Activated CD8-positive, alpha-beta memory T cell treated with anti-CD3 and anti-CD28 coated beads, Interleukin-2, amount 50 U/mL, for 48 hours (primary cell): ENCODE results near the gene SEC31A.
"Not testable (repeated sequence)": the region's sequence is repeated elsewhere in the genome, so short reads cannot be mapped to it uniquely, and the experiment has no call there.

ENCODE experiments used
- DNase-seq: peaks from one replicate; pipeline ENCODE4 v3.0.0-alpha.2; 2020

The SEC31A gene

DNA sequence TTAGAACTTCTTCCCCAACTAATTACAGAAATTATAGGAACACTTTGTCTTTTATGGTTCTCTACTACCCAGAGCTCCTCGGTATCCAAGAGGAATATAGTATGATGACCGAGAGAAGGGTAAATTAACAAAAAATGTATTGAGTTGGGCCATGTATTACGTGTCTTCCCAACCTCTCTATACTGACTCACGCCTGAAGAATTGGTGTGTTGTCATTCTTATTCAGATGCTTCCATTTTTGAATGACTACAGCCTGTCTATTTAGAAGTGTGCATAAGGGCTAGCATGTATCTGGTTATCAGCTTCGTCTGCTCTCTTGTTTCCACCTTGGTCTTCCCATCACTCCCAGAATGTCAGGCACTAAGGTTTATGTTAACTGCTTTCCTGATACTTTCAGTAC is 67.9 kb downstream of the SEC31A start:
- no peak for DNase-seq

DNA sequence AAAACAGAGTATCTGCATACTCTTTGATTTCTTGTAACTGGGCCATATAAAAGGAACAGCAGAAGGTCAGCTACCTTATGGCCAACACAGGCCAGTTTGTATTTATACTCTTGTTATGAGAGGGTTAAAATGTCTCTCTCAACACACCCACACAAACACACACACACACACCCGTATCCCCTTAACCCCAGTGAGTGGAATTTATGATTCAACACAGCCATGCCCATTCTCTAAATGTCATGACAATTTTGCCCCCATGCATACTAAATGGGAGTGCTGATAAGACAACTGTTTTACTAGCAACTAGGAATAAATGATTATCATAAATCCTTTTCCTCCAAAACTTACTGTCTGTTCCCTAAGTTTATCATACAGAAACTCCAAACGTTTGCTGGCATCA is 70.3 kb downstream of the SEC31A start:
- no peak for DNase-seq

DNA sequence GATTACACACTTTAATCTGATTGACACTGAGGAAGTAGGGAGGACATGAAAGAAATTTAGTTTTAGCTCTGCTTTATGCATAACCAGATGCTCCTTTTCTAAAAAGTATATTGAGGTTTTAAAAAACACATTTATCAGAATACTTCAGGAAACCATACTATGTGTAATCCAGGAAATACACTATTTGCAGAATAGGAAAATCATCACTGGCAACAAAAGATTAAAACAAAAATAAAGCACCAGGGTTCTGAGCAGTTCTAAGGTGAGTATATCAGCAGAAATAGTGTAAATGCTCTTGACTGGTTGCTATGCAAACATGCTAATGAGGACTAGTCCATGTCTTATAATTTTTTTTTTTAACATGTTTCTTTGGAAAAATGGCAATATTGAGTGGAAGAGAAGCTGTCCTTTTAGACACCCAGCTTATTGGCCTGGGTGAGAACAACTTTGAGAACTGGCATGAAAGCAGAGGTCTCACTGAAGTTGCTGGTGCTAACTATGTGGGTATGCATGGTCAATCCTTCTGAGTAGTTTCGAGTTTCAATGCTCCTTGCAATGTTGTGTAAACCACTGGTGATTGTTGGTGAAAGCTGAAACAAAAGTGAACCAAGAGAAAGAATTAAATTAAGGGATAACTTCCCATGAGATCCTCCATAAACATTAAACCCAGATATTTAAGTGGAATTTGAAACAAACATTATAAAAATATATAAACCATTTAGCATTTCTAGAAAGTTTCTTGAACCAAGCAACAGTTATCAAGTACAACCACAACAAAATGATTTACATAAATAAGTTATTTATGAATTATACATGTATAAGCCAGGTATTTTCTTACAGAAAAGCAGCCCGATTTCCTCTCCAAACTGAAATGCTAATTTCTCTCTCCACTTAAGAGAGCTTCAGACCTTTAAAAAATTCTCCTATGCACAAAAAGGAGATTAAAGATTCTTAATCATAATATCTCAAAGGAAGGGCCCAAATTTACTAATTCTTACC is 72.0 kb downstream of the SEC31A start:
- DNase-seq, result no peak

DNA sequence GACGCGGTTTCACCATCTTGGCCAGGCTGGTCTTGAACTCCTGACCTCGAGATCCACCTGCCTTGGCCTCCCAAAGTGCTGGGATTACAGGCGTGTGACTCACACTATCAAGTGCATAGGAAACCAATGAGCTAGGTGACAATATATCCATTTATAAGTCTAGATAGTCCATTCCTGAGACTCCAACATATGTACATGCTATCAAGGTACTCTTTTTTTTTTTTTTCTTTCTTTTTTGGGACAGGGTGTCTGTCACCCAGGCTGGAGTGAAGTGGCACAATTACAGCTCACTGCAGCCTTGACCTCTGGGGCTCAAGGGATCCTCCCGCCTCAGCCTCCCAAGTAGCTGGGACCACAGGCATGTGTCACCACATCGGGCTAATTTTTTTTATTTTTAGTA is 74.1 kb downstream of the SEC31A start:
- DNase-seq, result not testable (repeated sequence)

DNA sequence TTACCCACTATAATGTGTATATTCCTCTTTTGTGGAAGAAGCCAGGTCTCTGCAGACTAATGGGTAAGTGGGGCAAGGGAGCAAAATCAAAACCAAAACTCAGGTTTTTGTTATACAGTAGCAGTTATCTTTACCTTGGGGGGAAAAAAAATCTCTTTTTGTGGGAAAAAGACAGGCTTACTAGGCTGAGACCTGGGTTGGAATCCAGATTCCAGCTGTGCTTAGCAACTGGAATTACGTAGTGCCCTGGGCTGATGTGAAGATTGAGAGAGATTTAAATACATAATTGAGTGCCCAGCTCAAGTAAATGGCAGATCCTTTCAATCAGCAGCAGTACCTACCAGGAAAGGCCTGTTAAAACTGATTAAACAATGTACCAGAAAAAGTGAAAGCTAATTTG is 76.9 kb downstream of the SEC31A start:
- no peak for DNase-seq

DNA sequence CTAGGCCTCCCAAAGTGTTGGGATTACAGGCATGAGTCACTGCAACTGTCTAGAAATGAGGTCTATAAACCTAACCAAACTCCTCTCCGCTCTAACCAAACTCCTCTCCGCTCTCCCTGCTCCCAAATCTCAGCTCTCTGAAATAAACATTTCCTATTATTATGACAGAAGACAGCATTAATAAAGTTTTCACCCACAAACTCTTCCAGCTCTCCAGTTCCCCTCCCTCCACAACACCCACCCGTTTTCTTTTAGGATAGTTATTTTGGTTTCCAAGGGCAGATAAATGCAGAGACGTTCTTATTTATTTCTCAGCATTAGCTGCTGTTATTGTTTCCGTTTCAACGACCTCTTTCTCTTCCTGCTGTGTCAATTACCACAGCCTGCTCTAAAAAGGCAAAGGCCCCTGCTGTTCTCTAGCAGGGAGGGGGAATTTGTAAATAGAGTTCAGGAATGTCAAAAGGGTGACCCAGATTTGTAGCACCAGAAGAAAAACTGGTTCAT is 79.1 kb downstream of the SEC31A start:
- DNase-seq, result no peak

DNA sequence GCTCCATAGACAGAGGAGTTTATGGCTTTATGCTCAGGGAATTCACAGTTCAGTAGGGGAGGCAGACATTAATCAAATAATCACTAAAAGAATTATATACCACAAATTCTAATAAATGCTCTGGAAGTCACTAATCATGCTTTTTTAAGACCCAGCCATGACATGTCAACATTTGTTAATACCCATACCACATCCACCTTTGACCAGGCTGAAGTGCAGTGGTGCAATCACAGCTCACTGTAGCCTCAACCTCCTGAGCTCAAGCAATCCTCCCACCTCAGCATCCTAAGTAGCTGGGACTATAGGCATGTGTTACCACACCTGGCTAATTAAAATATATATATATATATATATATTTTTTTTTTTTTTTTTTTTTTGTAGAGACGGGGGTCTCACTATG is 79.6 kb downstream of the SEC31A start:
- no peak for DNase-seq

DNA sequence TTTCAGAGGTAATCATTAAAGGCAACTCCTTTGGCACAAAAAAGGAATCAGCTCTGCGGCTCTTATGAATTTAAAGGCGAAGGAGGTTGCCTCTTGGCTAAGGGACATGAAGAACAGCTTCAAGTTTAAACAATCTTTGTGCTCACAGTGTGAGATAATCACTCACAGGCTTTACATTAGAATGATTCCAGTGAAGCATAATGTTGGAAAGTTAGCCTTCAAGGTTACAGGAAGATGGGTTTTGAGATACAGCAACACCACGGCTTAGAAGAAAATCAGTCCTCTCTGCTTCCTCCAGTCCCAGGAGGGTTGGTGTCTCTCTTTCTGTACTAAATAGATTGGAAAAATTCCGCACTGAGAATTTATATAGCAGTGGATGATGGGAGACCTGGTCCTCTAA is 80.8 kb downstream of the SEC31A start:
- no peak for DNase-seq

DNA sequence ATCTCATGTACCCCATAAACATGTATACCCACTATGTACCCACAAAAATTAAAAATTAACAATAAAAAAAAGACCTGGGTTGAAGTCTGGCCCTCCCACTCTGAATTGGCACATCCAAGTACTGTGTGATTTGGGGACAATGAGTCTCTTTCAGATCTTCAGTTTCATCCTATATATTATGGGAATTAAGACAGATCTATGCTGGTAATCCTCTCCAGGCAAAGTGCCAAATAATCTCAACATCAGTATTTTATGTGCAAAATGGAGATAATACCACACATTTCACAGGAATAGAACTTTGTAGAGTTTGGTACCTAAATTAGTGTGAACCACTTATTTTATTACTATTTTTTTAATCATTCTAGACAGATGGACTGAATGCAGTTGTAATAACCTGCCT is 81.3 kb downstream of the SEC31A start:
- no peak for DNase-seq

DNA sequence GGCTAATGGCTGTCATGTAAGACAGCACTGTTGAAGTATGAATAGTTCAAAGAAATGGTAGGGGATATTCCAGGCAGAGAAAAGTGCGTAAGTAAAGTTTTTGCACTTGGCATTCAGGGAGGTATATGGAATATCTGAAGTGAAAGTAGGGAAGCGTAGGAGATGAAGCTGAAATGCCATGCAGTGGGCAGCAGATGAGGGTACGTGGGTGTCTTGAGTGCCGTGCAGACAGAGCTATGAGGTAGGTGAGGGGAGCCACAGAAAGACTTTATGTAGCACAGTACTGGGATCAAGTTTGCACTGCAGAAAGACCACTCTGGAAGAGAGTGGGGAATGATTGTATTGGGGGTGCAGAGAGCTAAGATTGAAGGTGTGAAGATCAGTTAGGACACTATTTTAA is 87.2 kb downstream of the SEC31A start:
- DNase-seq, result no peak

DNA sequence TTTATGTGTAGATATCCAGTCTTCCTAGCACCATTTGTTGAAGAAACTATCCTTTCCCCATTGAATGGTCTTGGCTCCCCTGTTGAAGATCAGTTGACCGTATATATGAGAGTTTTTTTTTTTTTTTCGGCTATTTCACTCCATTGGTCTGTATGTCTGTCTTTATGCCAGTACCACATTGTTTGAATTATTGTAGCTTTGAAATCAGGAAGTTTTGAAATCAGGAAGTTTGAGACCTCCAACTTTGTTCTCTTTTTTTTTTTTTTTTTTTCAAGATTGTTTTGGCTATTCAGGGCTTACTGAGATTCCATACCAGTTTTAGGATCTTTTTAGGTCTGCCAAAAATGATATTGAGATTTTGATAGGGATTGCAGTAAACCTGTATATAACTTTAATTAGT is 88.0 kb downstream of the SEC31A start:
- no peak for DNase-seq

DNA sequence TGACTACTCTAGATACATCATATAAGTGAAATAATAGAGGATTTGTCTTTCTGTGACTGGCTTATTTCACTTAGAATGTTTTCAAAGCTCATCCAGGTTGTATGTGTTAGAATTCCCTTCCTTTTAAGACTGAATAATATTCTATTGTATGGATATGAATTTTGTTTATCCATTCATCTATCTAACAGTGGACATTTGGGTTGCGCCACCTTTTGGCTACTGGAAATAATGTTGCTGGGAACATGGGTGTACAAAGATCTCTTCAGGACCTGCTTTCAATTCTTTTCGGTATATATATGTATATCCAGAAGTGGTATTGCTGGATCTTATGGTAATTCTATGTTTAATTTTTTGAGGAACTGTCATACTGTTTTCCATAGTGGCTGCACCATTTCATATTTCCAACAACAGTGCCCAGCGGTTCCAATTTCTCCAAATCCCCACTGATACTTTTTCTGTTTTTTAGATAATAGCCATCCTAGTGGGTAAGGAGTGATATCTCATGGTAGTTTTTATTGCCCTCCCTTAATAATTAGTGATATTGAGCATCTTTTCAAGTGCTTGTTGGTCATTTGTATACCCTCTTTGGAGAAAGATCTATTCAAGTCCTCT is 88.9 kb downstream of the SEC31A start:
- DNase-seq, result no peak

DNA sequence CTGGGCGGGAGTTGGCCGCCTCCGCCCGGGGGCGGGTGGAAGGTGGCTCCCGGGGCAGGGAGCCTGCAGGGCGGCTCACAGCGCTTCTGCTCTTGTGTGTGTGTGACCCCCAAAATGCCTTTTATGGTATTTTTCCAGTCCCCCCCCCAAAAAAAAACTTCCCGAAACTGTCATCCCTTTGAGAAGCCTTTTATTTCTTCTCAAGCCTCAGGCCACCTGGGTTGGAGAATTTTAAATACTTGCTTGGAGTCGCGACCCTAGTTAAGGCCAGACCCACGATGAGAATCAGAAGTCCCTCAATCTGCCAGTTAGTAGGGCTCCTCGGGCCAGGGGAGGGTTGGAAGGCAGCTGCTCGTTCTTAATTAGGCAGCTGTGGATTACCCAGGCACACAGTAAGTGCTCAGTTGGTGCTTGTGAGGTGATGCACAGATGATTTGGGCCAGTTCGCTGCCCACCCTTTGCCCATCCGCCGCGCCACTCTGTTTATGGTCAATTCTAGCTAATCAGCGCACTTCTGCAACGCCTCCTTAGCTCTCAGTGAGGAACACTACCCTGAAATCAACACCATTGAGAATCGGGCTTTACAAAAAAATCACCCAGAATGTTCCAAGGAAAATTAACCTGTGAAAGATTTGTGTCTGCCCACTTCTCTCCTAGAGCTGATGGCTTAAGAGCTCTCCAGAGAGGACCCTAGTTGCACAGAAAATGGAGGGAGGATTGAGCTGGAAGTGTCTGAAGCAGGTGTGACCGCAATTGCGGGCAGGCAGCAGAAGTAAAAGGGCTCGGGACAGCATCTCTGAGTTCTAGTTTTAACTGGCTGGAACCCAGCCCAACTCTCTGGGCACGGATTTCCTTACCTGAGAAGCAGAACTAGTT is 91.7 kb downstream of the SEC31A start:
- peak; percentile 55 for DNase-seq

DNA sequence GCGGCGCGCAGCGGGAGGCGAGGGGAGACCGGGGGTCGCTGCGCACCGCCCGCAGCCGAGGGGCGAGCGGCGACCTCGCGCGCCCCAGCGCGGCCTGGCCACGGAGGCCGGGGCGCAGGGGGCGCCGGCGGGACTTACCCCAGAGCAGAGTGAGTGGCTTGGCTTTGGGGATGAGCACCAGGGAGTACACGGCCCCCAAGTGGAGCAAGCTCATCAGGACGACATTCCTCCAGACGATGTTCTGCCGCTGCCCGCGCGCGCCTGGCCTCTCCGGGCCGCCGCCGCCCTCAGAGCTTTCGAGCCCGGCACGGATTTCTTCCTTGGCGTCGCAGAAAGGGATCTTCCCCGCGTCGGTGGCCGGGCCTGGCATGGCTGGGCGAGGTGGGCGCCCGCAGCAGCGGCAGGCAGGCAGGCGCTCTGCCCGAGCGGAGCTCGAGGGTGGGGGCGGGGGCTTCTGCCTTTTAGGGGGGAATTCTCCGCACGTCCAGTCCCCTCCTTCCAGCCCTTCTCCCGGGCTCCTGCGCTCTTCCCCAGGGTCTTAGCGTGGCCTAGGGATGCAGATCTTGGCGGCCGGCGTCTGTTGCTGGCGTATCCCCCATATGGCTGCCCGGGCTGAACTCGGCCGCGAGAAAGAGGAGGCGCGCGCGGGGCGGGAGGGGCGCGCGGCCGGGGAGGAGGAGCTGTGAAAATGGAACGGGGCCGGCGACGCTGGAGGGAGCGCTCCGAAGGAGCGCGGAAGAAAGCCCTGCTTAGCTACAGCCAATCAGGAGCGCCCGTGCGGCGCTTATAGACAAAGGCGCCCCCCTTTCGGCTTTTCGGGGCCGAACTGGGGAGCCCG is 92.6 kb downstream of the SEC31A start, which contains the start of gene SCD5:
TSS of gene SCD5 (minus strand) at position 629 of the 838 bp plus-strand sequence. CDS start at position 370, 259 bp downstream.
- DNase-seq, result peak; percentile 82

DNA sequence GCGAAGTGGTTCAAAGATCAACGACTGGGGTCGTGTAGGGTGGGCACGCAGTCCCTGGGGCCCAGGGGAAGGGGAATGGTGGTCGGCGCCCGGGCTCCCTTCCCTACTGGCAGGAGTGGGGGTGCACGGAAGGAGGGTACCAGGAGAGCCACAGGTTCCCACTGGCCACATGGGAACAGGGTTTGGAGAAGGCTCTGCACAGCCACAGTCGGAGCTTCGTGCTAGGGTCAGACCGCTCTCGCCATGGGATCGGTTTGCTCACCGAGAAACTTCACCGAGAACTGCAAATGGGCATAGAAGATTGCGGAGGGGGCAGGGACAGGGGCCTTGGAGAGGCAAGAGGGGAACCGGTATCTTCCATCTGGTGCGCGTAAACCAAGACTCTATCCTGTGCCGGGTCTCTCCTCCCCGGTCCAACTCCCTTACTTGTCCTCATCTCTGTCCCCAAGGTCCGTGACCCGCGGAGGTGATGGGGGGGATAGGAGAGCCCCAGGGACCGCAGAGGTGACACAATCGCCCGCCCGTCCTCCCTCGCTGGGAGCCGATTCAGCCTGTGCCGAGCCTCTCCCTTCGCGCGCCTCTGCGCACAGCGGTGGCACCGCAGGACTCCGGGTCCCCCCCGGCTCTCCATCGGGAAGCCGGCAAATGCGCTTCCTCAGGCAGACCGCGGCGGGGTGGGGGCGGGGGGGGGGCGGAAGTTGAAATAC is 93.4 kb downstream of the SEC31A start:
- DNase-seq, result peak; percentile 62

DNA sequence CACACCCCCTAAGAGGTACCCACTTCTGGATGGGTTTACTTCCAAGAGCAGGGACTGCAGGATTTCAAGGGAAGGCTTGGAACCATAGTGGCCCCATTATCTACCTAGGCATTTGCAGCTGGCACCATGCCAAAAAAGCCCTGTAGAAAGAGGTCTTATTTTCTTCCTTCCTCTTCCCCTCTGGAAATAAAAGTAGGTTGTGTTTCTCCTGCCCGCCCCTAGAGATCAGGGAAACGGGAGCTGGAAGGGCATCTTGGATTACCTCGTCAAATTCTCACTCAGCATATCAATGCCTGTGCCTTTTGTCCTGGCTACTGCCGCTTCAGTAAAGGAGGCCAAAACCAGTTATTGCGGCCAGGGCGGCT is 93.9 kb downstream of the SEC31A start:
- DNase-seq, result no peak

DNA sequence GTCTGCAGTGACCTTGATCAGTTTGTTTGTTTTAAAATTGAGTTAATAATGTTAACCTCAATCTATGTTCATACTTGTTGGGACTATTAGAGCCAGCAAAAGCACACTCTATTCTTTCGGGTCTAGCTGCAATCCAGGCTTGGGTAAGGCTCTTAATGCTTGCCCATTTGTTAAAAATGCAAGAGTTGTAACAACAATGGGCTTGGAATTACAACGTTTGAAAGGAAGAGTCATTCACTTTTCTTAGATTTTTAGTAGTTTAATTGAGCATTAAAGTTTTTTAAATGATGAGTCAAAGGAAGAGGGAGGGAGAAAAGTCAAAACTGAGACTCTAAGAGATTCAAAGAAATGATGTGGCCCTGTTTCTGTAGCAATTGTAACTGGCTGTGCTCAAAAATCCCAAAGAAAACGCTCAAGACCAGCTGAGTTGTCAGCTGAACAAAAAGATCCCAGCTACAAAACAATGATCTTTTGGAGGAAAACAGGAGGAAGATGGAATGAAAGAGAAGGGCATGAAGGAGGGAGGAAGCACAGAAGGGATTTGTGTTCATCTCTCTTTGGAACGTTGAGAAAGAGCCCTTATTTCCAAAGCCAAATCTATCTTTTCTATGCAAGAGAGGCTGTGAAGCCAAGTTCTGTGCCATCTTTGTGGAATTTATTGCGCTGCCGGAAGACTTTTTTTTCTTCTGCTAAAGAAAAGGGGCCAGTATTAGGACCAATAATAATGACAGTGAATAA is 97.9 kb downstream of the SEC31A start:
- DNase-seq, result no peak

DNA sequence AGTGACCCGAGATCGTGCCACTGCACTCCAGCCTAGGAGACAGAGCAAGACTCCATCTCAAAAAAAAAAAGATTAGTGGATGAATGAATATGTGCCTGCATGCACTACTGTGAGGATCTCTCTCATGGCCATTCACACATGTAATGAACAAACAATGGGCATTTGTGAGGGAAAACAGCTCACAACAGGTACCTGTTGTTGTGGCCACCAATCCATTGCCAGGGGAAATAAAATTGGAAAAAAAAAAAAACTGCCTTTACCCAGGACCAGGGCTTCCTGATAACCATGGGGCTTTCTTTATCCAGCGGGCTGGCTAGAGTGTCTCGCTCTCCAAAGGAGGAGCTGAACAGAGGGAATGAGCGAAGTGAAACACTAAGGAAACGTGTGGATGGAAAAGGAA is 99.8 kb downstream of the SEC31A start:
- no peak for DNase-seq

DNA sequence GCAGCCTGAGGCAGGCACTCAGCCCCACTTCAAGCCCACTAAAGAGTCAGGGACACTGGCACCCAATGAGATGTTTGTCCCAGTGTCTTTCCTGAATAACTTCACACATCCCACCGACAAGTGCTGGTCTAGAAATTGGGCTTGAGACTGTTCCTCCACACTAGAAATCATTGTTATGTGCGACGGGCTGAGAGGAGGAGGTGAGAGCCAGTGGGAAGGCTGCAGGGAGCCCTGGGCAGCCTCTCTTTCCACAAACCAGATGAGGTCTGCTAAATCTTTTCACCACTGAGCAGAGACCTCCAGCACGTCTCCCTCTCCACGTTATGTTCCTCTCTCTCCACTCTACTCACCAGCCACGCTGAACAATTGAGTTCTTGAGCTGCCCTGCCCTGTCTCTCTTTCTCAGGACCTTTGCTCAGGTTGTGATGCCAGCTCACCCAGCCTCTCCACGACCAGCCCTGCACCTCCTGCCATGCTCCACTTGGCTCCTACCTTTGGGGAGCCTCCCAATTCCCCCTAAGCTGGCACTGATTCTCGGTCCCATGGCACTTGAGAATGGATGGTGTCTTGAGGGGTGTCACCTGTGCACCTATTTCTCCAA is 100.8 kb downstream of the SEC31A start:
- DNase-seq, result no peak
